DND-41 (cell line): ENCODE data around the gene VANGL1.

Experiments used
- CTCF ChIP-seq: IDR thresholded peaks from 2 replicates; pipeline ENCODE4 v1.5.1; 2012; ENCODE audit warnings: borderline replicate concordance, low read length, moderate library complexity, mild to moderate bottlenecking; ENCODE audit not compliant: poor library complexity, severe bottlenecking; ENCODE audit errors: extremely low read depth
- EZH2 ChIP-seq: IDR thresholded peaks from 3 replicates; pipeline ENCODE4 v1.6.1; 2012; ENCODE audit warnings: borderline replicate concordance, low read depth, mild to moderate bottlenecking, moderate library complexity, low read length, inconsistent platforms; ENCODE audit not compliant: severe bottlenecking

DNA sequence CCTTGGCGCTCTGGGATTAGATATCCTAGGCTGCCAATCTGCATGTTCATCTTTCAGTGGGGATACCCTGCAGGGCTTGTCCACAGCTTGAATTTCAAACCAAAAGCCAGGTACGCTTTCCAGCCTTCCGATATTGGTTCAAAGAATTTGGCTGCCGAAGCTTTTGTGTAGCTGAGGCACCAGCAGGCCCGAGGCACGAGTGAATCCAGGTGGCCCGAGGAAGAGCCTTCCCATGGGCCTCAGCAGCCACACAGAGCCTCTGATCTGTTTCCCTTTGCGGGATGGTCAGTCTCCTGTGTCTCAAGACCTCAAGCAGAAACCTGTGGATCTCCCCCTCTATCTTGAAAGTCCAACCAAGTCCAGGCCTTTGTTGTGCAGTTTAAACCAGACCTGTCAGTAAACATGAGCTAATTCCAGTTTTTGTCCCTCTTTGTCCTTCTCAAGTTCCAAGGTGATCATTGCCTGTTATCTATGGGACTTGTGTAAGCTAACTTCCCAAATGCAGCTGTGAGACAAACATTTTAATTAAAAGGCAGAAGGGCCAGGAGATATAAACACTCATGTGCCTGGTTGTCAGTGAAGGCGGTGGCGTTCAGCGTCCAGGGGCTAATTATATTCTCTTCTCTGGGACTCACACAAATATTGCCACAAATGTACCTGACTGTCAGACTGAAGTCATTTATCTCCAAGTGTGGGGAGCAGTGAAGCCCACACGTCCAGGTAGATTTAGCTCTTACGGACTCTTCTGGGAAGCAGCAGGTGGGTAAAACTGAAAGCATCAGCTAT lies 30.6 kb downstream of the VANGL1 start:
- TF ChIP-seq CTCF (no peak), EZH2 (no peak)
